Mucosa of descending colon (tissue), 3 donors: Measurements from ENCODE around the gene LGR6. TPM values are rescaled to one million over a fixed set of nuclear protein-coding genes. Genes with fewer than 3 reads are reported as not detected.
A peak's percentile ranks its signal among the peaks of the same experiment; 100 is the strongest.
"Not testable (repeated sequence)": the region's sequence is repeated elsewhere in the genome, so short reads cannot be mapped to it uniquely, and the experiment has no call there.

Experiments used
- ATAC-seq: fragments of 200-7000 bp; cut with Tn5 transposase; one replicate; pipeline ENCODE4 v1.9.1; 2020; ENCODE audit warnings: mild to moderate bottlenecking, moderate library complexity
- DNase-seq, 3 donors: peaks; one replicate each; pipeline ENCODE4 v3.0.0-alpha.2; 2020
- H3K36me3 ChIP-seq: fragments of 200-600 bp; one replicate; pipeline ENCODE4 v1.8.0; 2021; ENCODE audit warnings: low read depth, mild to moderate bottlenecking
- H3K4me1 ChIP-seq: fragments of 200-600 bp; one replicate; pipeline ENCODE4 v1.8.0; 2021; ENCODE audit warnings: low read depth, mild to moderate bottlenecking
- H3K4me3 ChIP-seq: fragments of 200-600 bp; one replicate; pipeline ENCODE4 v1.8.0; 2021; ENCODE audit warnings: mild to moderate bottlenecking
- H3K9me3 ChIP-seq: fragments of 200-600 bp; one replicate; pipeline ENCODE4 v1.8.0; 2021; ENCODE audit warnings: mild to moderate bottlenecking
- intact Hi-C, 2 donors: fragments of 100-400 bp; cut with DNase I in 1 of 2; cut with micrococcal nuclease in 1 of 2; formaldehyde crosslinking; loops; one replicate each; pipeline versions ENCODE4 v1.11.0 to v1.11.1; 2022; cut with DNase I, micrococcal nuclease
- total RNA-seq, 3 donors: library from RNA; stranded (reverse); fragmentation: NEBNext Ultra II Directional in 2 of 3; extraction: Animal tissue kit (Norgen Biotek cat#: 25700) in 2 of 3; gene quantifications; one replicate each; pipeline versions ENCODE4 v1.2.1 to v1.2.4, GENCODE V29; 2021 to 2023
- TF ChIP-seq, protein P1 (sequence below): fragments of 200-600 bp; IDR thresholded peaks from one replicate; pipeline ENCODE4 v1.8.0; 2022; ENCODE audit warnings: antibody characterized with exemption, mild to moderate bottlenecking
- donor health status: DM: no; HTN: no; CAD: no; lungs with moderate emphysema.
- donor health status: DM: no; HTN: no; CAD: no.
- donor health status: DM: no; HTN: yes; CAD: no.

The LGR6 gene
- total RNA-seq, 3 donors from 2014 or later: 0.66 to 4.2 (median 1.3) TPM

DNA sequence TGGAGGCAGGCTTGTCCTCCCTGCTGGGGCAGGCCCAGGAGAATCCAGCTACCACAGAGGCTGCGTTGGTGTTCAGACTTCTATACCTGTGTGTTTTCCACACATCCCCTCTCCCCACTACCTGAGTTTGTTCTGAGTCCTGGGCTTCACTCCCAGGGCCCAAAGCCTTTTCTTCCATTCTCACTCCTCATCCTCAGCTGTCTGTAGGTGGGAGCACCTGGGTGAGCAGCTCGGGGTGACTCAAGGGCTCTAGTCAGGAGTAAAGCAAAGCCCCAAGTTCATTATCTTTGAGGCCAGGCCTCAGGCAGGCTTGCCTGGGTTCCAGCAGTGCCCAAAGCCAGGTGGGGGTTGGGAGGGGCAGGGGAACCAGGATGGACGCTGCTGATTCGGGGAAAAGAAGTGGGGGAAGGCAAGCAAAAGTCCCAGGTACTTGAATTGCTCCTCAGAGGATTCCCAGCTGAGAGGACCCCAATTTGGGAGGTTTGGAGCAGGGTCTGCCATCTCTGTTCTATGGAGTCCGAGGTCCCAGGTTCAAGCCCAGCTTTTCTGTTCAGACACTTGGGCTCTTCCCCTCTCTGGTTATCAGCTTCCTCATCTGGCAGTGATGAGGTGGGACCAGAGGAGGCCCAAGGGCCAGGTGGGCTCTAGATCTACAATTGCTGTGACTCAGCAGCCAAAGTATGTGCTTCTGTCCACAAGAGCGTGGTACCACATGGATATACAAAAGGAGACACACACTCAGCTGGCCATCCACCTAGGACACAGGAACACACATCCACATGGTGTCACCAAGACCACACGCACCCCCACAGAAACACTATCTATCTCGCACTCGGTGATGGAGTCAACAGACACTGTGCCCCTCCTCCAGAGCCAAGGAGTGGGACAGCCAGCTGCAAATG, 27.4 kb upstream of the LGR6 start:
- intact Hi-C loops: no loop called here
- Histone ChIP-seq H3K36me3 (no peaks in the 10 kb centered on the region), H3K9me3 (no peaks in the 10 kb centered on the region), H3K4me3 (no peak overlapping the region), H3K4me1 (peaks cover 3% of the 10 kb centered on the region)
- ATAC-seq: no peak
- no peak for DNase-seq
- TF ChIP-seq, protein P1, sequence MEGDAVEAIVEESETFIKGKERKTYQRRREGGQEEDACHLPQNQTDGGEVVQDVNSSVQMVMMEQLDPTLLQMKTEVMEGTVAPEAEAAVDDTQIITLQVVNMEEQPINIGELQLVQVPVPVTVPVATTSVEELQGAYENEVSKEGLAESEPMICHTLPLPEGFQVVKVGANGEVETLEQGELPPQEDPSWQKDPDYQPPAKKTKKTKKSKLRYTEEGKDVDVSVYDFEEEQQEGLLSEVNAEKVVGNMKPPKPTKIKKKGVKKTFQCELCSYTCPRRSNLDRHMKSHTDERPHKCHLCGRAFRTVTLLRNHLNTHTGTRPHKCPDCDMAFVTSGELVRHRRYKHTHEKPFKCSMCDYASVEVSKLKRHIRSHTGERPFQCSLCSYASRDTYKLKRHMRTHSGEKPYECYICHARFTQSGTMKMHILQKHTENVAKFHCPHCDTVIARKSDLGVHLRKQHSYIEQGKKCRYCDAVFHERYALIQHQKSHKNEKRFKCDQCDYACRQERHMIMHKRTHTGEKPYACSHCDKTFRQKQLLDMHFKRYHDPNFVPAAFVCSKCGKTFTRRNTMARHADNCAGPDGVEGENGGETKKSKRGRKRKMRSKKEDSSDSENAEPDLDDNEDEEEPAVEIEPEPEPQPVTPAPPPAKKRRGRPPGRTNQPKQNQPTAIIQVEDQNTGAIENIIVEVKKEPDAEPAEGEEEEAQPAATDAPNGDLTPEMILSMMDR: no peak

DNA sequence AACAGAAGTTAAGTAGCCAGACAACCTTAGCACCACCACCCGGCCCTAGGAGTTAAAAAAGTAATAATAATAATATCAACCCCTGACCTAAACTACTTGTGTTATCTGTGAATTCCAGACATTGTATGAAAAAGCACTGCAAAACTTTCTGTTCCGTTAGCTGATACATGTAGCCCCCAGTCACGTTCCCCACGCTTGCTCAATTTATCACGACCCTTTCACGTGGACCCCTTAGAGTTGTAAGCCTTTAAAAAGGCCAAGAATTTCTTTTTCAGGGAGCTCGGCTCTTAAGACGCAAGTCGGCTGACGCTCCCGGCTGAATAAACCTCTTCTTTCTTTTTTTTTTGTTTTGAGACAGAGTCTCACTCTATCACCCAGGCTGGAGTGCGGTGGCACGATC, 26.5 kb upstream of the LGR6 start:
- ATAC-seq, H3K9me3 ChIP-seq, intact Hi-C loops, H3K4me1 ChIP-seq, H3K4me3 ChIP-seq, H3K36me3 ChIP-seq, DNase-seq: not testable (repeated sequence)

DNA sequence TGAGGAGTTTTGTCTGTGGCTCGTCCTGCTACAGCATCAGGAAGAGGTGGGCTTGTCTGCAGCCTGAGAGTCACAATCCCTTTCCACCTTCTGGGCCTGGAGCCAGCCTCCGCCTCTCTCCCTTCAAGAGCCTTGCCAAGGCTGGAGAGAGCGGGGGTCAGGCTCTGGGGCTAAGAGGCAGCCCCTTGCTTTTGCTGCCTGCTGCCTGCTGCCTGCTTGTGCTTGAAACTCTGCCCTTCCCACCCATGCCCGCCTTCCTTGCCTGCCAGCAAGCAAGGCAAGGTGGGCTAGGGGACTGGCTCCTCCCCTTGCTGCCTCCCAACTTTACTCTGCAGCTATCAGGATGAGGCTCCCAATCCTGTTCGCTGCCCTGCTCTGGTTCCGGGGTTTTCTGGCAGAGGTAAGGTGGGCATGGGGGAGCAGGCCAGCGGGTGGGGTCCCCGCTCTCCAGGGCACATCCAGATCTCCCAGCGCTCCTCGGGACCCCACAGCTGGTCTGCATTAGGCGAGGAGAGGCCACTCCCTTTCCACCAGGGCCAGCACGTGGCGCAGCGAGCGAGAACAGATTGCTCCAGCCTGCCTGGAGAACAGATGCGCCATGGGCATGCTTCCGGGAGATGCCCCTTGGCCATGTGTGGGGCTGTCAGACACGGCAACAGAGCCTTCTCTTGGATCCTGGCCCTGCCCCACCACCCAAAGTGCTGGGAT, 25.7 kb upstream of the LGR6 start:
- no peak for DNase-seq
- intact Hi-C loops: no loop called here
- H3K4me3 ChIP-seq: no peak overlapping the region
- TF ChIP-seq, protein P1: no peak
- ATAC-seq: peak; percentile 19
- peaks cover 3% of the 10 kb centered on the region for H3K4me1 ChIP-seq
- H3K9me3 ChIP-seq: no peaks in the 10 kb centered on the region
- no peaks in the 10 kb centered on the region for H3K36me3 ChIP-seq

DNA sequence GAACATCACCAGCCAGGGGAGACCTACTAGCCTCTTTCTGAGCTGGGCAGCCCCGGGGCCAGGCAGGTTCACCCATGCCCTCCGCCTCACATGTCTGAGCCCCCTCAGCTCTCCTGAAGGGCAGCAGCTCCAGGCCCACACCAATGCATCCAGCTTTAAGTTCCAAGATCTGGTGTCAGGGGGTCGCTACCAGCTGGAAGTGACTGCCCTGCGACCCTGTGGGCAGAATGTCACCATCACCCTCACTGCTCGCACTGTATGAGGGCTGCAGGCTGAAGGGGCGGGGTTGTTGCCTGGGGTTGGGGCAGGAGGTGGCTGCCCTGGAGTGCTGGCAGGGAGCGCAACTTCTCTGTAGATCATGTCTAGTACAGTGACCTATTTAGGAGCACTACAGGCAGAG, 24.7 kb upstream of the LGR6 start:
- DNase-seq (no peak), ATAC-seq (no peak)
- no peak overlapping the region for H3K4me3 ChIP-seq
- TF ChIP-seq, protein P1: no peak
- intact Hi-C loops: no loop called here
- H3K9me3 ChIP-seq: no peaks in the 10 kb centered on the region
- H3K4me1 ChIP-seq: no peaks in the 10 kb centered on the region
- H3K36me3 ChIP-seq: no peaks in the 10 kb centered on the region

DNA sequence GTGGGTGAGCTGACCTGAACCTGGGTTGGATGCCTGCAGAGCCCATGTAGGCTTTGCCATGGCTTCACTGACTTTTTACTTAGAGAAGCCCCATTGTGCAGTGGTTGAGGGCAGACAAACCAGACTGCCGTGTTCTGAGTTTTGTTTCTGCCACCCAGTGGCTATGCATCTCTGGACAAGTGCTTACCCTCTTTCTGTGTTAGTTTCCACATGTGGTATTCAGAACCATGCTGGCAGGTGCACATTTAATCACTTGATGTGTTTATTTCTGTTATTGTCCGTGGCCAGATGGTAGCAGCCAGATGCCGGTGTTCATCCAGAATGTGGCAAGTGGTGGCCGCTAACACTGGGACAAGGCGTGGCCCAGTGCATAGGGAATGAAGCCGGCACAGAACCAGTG, 22.9 kb upstream of the LGR6 start:
- DNase-seq (no peak), ATAC-seq (peak; percentile 7)
- H3K4me1 ChIP-seq: no peaks in the 10 kb centered on the region
- TF ChIP-seq, protein P1: no peak
- no peaks in the 10 kb centered on the region for H3K9me3 ChIP-seq
- H3K36me3 ChIP-seq: no peaks in the 10 kb centered on the region
- intact Hi-C loops: no loop called here
- H3K4me3 ChIP-seq: no peak overlapping the region

DNA sequence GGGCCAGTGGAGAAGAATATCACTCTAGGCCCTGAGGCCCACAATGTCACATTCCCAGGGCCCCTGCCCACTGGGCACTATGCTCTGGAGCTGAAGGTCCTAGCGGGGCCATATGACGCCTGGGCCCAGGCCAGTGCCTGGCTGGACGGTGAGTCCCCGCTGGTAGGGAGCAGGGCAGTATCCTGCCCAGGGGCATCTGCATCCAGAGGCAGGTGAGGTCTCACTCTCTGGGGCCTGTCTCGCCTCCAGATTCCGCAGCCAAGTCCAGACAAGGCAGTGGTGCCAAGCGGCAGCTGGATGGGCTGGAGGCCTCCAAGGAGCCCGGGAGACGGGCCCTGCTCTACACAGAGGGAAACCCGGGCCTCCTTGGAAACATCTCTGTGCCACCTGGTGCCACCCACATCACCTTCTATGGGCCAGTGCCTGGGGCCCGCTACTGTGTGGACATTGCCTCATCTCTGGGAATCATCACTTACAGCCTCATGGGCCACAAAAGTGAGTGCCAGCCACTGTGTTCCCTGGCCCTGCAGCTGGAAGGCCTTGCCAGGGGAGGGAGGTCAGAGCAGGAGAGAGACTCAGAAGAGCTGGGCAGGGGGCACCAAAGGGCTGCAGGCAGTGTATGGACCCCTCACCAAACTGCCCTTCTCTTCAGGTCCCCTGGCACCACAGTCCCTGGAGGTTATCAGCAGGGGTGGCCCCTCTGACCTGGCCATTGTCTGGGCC, 22.1 kb upstream of the LGR6 start:
- H3K4me1 ChIP-seq: no peaks in the 10 kb centered on the region
- no peaks in the 10 kb centered on the region for H3K9me3 ChIP-seq
- ATAC-seq (no peak), DNase-seq (no peak)
- TF ChIP-seq, protein P1: no peak
- intact Hi-C loops: no loop called here
- H3K4me3 ChIP-seq: no peak overlapping the region
- no peaks in the 10 kb centered on the region for H3K36me3 ChIP-seq
